Measurements from ENCODE around the gene LAMA4. TPM values are rescaled to one million over a fixed set of nuclear protein-coding genes. Genes with fewer than 3 reads are reported as not detected.

The LAMA4 gene
- total RNA-seq, 6 donors from 2014 or later = 29.5 to 119 (median 58.9) TPM

GRCh38 chr6:112279031-112279935 lies 24.9 kb upstream of the LAMA4 start:
- Histone ChIP-seq H3K27me3 (no peaks in the 10 kb centered on the region), H3K4me1 (peaks cover 19 to 32% (median 27%) of the 10 kb centered on the region in 4 donors), H3K9me3 (no peaks in the 10 kb centered on the region), H3K27ac (peak overlapping the region in 2 of 4 donors; percentile 23 to 54), H3K4me3 (no peak overlapping the region), H3K36me3 (no peaks in the 10 kb centered on the region)
- TF ChIP-seq CTCF (IDR thresholded peaks at IDR 0.05) (no peak), POLR2AphosphoS5 (IDR thresholded peaks at IDR 0.05) (peak in 1 of 2 donors; percentile 17)
- ATAC-seq (ENCODE audit: low FRiP score in 2 of 2) (peak in 1 of 2 donors; percentile 46), DNase-seq (no peak)
- WGBS, 2 donors = 63 to 69% methylated on average over 5 of the region's 5 CpGs

GRCh38 chr6:112275365-112275764 lies 21.0 kb upstream of the LAMA4 start:
- H3K9me3 ChIP-seq = no peaks in the 10 kb centered on the region
- peaks cover 5 to 18% (median 12%) of the 10 kb centered on the region in 4 donors for H3K4me1 ChIP-seq
- no peak for DNase-seq
- H3K27ac ChIP-seq = no peak overlapping the region
- no peak for TF ChIP-seq CTCF (IDR thresholded peaks at IDR 0.05)
- TF ChIP-seq POLR2AphosphoS5 (IDR thresholded peaks at IDR 0.05) = no peak
- TF ChIP-seq EP300 (IDR thresholded peaks at IDR 0.05) = no peak
- no peak for TF ChIP-seq POLR2A (IDR thresholded peaks at IDR 0.05)
- no peak overlapping the region for H3K4me3 ChIP-seq
- no peak for ATAC-seq (ENCODE audit: low FRiP score in 2 of 2)
- H3K36me3 ChIP-seq = no peaks in the 10 kb centered on the region
- H3K27me3 ChIP-seq = no peaks in the 10 kb centered on the region

- DNase-seq (no peak), ATAC-seq (ENCODE audit: low FRiP score in 2 of 2) (no peak)
- Histone ChIP-seq H3K4me3 (no peak overlapping the region), H3K27me3 (no peaks in the 10 kb centered on the region), H3K36me3 (no peaks in the 10 kb centered on the region), H3K4me1 (peaks cover 0 to 12% (median 10%) of the 10 kb centered on the region in 4 donors), H3K9me3 (no peaks in the 10 kb centered on the region), H3K27ac (no peak overlapping the region)
- WGBS, 2 donors = 50 to 71% methylated on average over 1 of the region's 1 CpG
- no peak for TF ChIP-seq EP300 (IDR thresholded peaks at IDR 0.05)
- no peak for TF ChIP-seq POLR2A (IDR thresholded peaks at IDR 0.05)
- no peak for TF ChIP-seq CTCF (IDR thresholded peaks at IDR 0.05)
- TF ChIP-seq POLR2AphosphoS5 (IDR thresholded peaks at IDR 0.05) = no peak
These were observed 20.4 kb upstream of the LAMA4 start for GRCh38 chr6:112274774-112275173.

- ATAC-seq (ENCODE audit: low FRiP score in 2 of 2) (no peak), DNase-seq (no peak)
- H3K36me3 ChIP-seq = no peaks in the 10 kb centered on the region
- 89 to 93% methylated on average over 3 of the region's 3 CpGs for WGBS, 2 donors
- no peak overlapping the region for H3K4me3 ChIP-seq
- peaks cover 0 to 15% (median 3%) of the 10 kb centered on the region in 4 donors for H3K4me1 ChIP-seq
- no peaks in the 10 kb centered on the region for H3K9me3 ChIP-seq
- no peak overlapping the region for H3K27ac ChIP-seq
- H3K27me3 ChIP-seq = no peaks in the 10 kb centered on the region
- no peak for TF ChIP-seq POLR2AphosphoS5 (IDR thresholded peaks at IDR 0.05)
- TF ChIP-seq CTCF (IDR thresholded peaks at IDR 0.05) = no peak
- no peak for TF ChIP-seq EP300 (IDR thresholded peaks at IDR 0.05)
- no peak for TF ChIP-seq POLR2A (IDR thresholded peaks at IDR 0.05)
These were observed 18.4 kb upstream of the LAMA4 start for GRCh38 chr6:112272799-112273198.
